KOPT-K1 (cell line): Measurements from ENCODE around the gene C19orf12.
"Not testable (repeated sequence)": the region's sequence is repeated elsewhere in the genome, so short reads cannot be mapped to it uniquely, and the experiment has no call there.

Experiments used
- H3K27ac ChIP-seq: fragments of 200-600 bp; sonication (generic); 2 replicates; pipeline ENCODE4 v1.5.1; 2016; ENCODE audit warnings: antibody characterized with exemption, mild to moderate bottlenecking, low read depth, low read length; ENCODE audit not compliant: poor library complexity, severe bottlenecking
- H3K36me3 ChIP-seq: fragments of 200-600 bp; sonication (generic); 2 replicates; pipeline ENCODE4 v1.5.1; 2017; ENCODE audit warnings: antibody characterized with exemption, mild to moderate bottlenecking, low read length, moderate library complexity; ENCODE audit not compliant: insufficient read depth
- H3K9me3 ChIP-seq: fragments of 200-600 bp; sonication (generic); 2 replicates; pipeline ENCODE4 v1.5.1; 2017; ENCODE audit warnings: antibody characterized with exemption, low read length, mild to moderate bottlenecking; ENCODE audit not compliant: insufficient read depth, poor library complexity, severe bottlenecking

C19orf12 gene

DNA sequence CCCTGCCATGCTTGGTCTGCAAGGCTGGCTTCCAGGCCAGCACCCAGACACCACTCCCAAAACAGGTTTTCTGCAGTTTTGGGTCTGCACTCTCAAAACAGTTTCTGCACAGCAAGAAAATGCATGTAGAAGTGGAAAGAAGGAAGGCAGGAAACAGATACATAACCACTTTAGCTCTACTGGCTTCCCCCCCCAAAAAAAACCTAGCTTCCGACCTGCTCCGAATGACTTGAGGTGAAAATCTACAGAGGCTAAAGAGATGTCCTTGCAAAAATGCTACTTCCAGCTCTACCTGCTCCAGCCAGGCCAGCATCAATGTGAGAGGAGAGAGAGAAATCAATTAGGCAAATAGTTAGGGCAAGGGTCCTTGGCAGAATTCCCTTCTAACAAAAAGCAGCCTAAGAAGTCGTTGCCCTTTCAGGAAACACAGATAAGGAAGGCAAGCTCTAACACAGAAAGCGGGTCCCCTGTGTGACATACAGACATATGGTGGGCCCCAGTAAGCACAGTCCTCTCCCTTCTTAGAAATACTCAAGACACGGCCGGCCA, 3.4 kb downstream of the C19orf12 start:
- no peak overlapping the region for H3K27ac ChIP-seq
- peaks cover 16% of the 10 kb centered on the region for H3K36me3 ChIP-seq
- H3K9me3 ChIP-seq = no peaks in the 10 kb centered on the region

DNA sequence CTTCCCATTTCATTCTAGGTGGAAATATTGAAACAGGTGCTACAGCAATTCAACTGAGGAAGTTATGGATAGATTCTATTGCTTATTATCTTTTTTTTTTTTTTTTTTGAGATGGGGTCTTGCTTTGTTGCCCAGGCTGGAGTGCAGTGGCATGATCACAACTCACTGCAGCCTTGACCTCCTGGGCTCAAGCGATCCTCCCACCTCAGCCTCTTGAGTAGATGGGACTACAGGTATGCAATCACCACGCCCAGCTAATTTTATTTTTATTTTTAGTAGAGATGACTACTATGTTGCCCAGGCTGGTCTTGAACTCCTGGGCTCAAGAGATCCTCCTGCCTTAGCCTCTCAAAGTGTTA, 5.6 kb downstream of the C19orf12 start:
- not testable (repeated sequence) for H3K27ac ChIP-seq, H3K9me3 ChIP-seq
- H3K36me3 ChIP-seq = peaks cover 35% of the 10 kb centered on the region

DNA sequence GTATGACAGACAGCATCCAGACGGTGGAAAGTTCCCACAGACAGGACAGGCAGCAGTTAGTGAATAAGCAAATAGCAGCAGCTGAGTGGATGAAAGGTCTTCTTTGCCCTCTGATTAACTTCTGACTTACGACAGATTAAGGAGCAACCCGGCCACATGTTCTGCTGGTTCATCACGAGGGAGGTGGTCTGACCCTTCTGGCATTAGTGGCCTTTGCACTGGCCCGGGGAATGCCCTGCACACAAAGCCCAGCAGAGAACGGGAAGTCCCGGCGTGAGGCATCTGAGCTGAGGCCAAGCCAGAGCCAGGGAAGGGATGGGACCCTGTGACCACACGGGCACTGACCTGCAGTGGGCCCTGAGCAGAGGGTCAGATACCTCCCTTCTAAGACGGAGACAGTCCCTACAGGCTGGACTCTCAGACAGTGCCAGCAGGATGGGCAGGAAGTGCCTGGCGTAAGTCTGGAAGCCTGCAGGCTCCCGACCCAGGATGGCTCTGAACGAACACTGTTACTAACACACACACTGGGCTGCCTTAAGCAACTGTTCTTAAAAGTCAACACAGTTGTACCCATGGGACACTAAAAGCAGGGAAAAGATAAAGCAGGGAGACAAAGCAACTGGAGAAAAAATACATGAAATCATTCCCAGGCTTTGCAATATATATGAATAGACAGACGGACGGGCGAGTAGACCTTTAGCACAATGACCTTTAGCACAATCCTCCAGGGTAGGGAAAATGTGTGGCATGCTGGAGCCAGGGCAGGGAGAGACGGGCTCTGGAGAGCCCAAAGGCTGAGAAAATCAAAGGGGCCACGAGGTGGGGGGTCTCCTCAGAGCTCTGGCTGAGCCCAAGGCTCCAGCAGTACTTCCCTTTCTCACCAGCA, 6.3 kb downstream of the C19orf12 start:
- H3K27ac ChIP-seq = no peak overlapping the region
- H3K36me3 ChIP-seq = peaks cover 35% of the 10 kb centered on the region
- H3K9me3 ChIP-seq = no peaks in the 10 kb centered on the region

DNA sequence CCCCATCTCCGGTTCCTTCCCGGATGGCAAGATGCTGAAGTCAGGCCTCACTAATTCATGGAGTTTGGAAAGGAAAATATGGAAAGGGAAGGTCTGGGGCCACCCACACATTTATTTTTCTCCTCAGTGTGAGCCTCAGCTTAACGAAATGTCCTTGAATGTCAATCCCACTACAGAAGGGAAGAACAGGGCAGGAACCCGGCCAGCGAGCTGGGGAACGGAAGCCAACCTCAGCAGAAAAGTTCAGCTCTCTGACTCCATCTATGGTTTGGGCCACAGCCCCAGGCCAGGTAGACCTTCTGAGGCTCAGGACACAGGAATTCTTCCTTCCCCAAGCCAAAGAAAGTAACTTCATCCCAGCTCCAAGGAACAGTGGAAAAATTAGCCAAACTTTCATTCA, 8.4 kb downstream of the C19orf12 start:
- Histone ChIP-seq H3K36me3 (peaks cover 50% of the 10 kb centered on the region), H3K9me3 (no peaks in the 10 kb centered on the region), H3K27ac (no peak overlapping the region)

DNA sequence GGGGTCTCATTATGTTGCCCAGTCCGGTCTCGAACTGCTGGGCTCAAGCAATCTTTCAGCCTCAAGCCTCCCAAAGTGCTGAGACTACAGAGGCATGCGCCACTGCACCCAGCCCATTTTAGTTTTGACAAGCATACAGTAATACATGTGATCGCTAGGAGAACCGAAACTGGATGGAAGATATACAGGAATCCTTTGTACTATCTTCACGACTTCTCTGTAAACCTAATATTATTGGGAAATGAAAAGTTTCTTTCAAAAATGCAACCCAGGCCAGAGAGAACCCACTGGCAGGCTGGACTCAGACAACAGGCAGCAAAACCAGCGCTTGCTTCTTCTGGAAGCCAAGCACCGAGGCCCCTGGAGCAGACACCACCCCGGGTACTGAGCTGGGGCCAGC, 9.4 kb downstream of the C19orf12 start:
- peaks cover 52% of the 10 kb centered on the region for H3K36me3 ChIP-seq
- no peaks in the 10 kb centered on the region for H3K9me3 ChIP-seq
- no peak overlapping the region for H3K27ac ChIP-seq

DNA sequence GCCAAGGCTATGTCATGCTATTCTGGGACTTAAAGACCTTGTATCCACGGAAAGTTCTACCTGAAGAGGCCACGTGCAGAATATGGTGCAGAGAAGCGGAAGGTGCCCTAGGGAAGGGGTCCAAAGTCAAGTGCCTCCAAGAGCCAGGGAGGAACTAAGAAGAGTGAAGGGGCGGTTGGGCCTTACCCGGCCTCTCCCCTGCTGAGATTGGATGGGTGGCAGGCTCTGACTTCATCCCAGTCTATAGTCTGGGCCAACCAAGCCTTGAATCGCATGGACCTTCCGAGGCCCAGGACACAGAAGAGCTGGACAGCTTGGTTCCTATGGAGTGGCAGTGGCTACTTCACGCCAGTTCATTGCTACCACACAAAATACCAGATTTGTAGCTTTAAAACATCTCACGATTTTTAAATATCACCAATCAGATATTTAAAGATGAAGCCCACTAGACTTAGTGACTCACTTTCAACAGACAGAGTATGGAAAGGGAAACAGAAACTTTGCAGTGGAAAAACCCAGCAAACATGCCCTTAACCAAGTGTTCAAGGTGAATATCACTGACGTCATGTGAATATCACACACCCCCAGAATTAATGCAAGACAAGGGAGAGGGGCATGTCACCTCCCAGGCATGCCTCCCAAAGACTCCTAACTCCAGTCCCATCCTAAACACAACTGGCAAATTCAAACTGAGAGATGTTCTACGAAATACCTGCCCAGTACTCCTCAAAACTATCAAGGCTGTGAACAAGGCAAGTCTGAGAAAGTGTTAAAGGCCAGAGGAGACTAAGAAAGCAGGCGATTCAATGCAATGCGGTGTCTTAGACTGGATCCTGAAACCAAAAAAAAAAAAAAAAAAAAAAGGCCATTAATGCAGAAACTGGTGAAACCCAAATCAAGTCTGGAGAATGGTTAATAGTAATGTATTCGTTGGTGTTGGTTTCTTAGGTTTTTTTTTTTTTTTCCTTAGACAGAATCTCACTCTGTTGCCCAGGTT, 10.2 kb downstream of the C19orf12 start:
- peaks cover 52% of the 10 kb centered on the region for H3K36me3 ChIP-seq
- no peak overlapping the region for H3K27ac ChIP-seq
- no peaks in the 10 kb centered on the region for H3K9me3 ChIP-seq

DNA sequence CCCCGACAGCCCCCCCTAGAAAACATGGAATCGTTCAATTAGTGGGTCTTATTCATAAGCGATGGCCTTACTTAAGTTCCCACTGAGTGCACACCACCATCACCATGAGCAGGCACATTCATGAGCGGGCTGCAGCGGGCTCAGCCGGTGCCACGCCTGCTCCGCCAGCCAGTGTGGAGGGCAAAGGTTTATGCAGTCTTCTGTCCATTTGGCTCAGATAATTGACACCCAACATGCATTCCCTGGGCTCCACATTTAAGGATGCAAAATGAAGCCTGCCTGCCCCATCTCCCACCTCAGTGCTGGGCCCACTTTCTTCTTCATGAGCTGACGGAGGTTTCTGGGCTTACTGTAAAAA, 12.1 kb downstream of the C19orf12 start:
- no peak overlapping the region for H3K27ac ChIP-seq
- H3K9me3 ChIP-seq = no peaks in the 10 kb centered on the region
- peaks cover 47% of the 10 kb centered on the region for H3K36me3 ChIP-seq

DNA sequence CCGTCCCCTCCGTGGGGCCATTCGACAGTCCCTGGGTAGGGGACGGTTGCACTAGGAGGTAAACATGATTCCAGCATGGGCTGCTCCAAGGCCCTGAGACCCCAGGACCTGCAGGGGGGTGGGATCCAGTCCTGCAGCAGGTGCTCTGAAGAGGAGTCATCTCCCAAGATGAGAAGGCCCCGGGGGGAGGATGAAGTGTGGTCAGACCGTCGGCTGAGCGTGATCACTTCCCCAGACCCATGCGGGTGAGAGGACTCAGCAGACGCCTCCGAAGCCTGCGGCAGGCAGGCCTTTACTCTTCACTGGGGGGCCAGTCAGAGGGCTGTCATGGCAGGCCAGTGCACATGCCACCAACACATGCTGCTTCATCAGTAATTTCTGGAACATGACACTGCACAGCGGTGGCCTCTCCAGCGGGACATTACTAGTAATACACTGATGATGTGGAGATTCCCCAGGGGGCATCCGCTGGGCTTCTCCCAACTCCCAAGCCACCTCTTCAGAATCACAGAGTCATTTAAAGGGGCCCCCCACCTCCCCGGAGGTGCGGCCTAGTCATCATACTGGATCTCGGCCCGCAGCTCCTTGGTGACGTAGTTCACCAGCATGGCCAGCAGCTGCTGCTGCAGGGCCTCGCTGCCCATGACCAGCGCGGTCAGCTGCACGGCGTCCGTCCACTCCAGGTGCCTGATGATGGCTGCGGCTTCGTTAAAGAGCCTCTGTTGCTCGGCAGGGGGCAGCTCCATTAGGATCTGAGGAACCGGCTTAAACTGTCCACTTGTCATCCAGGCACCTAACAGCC, 12.7 kb downstream of the C19orf12 start:
- peaks cover 44% of the 10 kb centered on the region for H3K36me3 ChIP-seq
- no peak overlapping the region for H3K27ac ChIP-seq

DNA sequence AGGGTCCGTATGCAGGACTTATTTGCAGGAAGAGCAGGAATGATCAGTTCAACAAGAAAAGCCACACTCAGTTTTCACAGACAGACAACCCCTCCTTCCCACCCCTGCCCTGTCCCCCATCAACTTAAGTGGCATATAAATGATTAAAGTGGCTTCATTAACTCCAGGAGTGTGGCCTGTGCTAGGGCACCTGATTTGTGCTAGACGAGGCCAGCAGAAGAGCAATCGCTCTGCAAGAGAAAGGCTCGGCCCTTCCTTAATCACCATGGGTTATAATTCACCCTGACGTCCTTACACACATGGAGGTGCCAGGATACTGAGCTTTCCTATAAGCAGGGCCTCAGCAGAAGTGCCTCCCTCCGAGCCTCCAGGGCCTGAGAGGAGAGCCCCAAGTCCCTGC, 14.6 kb downstream of the C19orf12 start:
- H3K36me3 ChIP-seq = peaks cover 27% of the 10 kb centered on the region

More for the DNA sequence above, 12.7 kb downstream of the C19orf12 start:
- no peaks in the 10 kb centered on the region for H3K9me3 ChIP-seq

DNA sequence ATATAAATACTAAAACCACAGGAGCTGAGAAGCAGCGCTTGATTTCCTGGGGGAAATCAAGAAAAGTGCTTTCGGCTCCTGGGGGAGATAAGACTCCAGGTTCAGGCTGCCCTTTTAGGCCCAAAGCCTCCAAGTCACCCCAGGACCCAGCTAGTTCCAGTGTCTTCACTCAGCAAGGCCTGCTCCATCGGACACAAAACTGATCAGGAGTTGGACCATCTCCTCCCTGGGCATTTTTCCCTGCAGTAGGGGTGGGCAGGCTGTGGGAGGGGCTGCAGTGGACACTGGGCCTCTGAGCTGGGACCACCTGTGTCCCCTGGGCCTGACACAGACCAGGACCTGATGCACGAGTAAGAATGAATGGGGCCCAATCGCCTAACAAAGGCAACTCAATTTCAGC, 15.2 kb downstream of the C19orf12 start:
- peaks cover 22% of the 10 kb centered on the region; the same call in 1 of the 2 replicates for H3K36me3 ChIP-seq

More for the DNA sequence above, 14.6 kb downstream of the C19orf12 start:
- Histone ChIP-seq H3K9me3 (no peaks in the 10 kb centered on the region), H3K27ac (no peak overlapping the region)

DNA sequence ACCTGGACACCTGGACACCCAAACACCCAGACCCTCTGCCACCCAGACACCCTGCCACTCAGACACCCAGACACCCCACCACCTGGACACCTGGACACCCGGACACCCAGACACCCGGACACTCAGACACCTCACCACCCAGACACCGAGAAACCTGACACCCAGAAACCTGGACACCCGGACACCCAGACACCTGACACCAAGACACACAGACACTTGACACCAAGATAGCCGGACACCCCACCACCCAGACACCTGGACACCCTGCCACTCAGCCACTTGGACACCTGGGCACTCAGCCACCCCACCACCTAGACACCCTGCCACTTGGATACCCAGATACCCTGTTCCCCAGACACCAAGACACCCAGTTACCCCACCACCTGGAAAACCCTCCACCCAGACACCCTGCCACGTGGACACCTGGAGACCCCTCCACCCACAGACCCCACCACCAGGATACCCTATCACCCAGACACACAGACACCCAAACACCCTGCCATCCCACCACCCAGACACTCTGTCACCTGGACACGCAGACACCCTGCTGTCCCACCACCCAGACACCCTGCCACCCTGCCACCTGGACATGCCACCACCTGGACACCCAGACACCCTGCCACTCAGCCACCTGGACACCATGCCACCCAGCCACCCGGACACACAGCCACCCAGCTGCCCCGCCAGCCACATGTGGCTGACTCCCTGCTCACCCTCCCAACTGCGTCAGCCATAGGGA, 17.4 kb downstream of the C19orf12 start:
- no peak overlapping the region for H3K27ac ChIP-seq
- H3K9me3 ChIP-seq = no peaks in the 10 kb centered on the region
- peaks cover 12% of the 10 kb centered on the region; the same call in 1 of the 2 replicates for H3K36me3 ChIP-seq

More for the DNA sequence above, 15.2 kb downstream of the C19orf12 start:
- Histone ChIP-seq H3K27ac (no peak overlapping the region), H3K9me3 (no peaks in the 10 kb centered on the region)

DNA sequence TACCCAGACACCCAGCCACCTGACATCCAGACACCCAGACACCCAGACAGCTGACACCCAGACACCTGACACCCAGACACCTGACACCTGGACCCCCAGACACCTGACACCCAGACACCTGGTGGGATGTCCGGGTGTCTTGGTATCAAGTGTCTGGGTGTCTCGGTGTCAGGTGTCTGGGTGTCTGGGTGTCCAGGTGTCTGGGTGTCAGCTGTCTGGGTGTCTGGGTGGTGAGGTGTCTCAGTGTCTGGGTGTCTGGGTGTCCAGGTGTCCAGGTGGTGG, 18.6 kb downstream of the C19orf12 start:
- Histone ChIP-seq H3K36me3 (peaks cover under 1% of the 10 kb centered on the region; the same call in 1 of the 2 replicates), H3K27ac (no peak overlapping the region), H3K9me3 (no peaks in the 10 kb centered on the region)

DNA sequence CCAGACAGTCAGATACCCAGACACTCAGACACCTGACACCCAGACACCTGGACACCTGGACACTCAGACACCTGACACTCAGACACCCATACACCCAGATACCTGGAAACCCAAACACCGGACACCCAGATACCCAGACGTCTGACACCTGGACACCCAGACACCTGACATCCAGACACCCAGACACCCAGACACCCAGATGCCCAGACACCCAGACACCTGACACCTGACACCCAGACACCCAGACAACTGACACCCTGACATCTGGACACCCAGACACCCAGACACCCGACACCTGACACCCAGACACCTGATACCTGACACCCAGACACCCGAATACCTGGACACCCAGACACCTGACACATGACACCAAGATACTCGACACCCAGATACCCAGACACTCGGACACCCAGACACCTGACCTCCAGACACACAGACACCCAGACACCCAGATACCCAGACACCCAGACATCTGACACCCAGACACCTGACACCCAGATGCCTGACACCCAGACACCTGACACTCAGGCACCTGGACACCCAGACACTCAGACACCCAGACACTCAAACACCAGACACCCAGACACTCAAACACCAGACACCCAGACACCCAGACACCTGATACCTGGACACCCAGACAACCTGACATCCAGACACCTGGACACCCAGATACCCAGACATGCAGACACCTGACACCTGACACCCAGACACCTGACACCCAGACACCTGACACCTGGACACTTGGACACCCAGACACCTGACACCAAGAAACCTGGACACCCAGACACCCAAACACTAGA, 19.1 kb downstream of the C19orf12 start:
- Histone ChIP-seq H3K36me3 (no peaks in the 10 kb centered on the region), H3K9me3 (peaks cover 3% of the 10 kb centered on the region), H3K27ac (no peak overlapping the region)
